ENCODE measurements around the gene ART3.

The ART3 gene

GRCh38 chr4:76156635-76157034, 82.1 kb downstream of the ART3 start:
- no peak for DNase-seq (ENCODE audit: low spot score)
- TF ChIP-seq CTCF (IDR thresholded peaks at IDR 0.05; ENCODE audit: borderline replicate concordance, control extremely low read depth, extremely low read depth, insufficient read depth, missing control alignments), result no peak
- in situ Hi-C loops (cut with MboI; ENCODE audit: low sequenced_read_pairs, unreplicated experiment), result no loop called here

GRCh38 chr4:76160355-76160754, 85.8 kb downstream of the ART3 start:
- DNase-seq (ENCODE audit: low spot score), result no peak
- in situ Hi-C loops (cut with MboI; ENCODE audit: low sequenced_read_pairs, unreplicated experiment), result no loop called here
- TF ChIP-seq CTCF (IDR thresholded peaks at IDR 0.05; ENCODE audit: borderline replicate concordance, control extremely low read depth, extremely low read depth, insufficient read depth, missing control alignments), result no peak
